Liver (tissue), 9 donors: ENCODE data around the gene RACGAP1. TPM values are rescaled to one million over a fixed set of nuclear protein-coding genes. Genes with fewer than 3 reads are reported as not detected.

ENCODE experiments used
- DNase-seq: peaks from one replicate; pipeline ENCODE4 v3.0.0-alpha.2; 2017; ENCODE audit warnings: low spot score
- H3K27ac ChIP-seq, 2 donors: one replicate each; pipeline ENCODE4 v1.7.0; 2013; ENCODE audit warnings: inconsistent platforms in 2 of 2, low read length in 2 of 2, control low read depth in 1 of 2, low read depth in 1 of 2, mild to moderate bottlenecking in 1 of 2
- H3K27me3 ChIP-seq, 4 donors: one replicate each; pipeline versions ENCODE4 v1.6.1 to v1.7.0; 2013; ENCODE audit warnings: low read length in 3 of 4, inconsistent platforms in 1 of 4, mild to moderate bottlenecking in 1 of 4, moderate library complexity in 1 of 4; ENCODE audit not compliant: control insufficient read depth in 4 of 4, insufficient read depth in 4 of 4
- H3K36me3 ChIP-seq, 4 donors: one replicate each; pipeline versions ENCODE4 v1.6.1 to v1.7.0; 2013; ENCODE audit warnings: low read length in 3 of 4, mild to moderate bottlenecking in 3 of 4, low read depth in 1 of 4, moderate library complexity in 1 of 4; ENCODE audit not compliant: control insufficient read depth in 4 of 4, insufficient read depth in 3 of 4
- H3K4me1 ChIP-seq, 4 donors: one replicate each; pipeline versions ENCODE4 v1.6.1 to v1.7.0; 2013; ENCODE audit warnings: low read length in 3 of 4, mild to moderate bottlenecking in 3 of 4, moderate library complexity in 1 of 4; ENCODE audit not compliant: control insufficient read depth in 4 of 4, insufficient read depth in 4 of 4
- H3K4me3 ChIP-seq, 3 donors: one replicate each; pipeline versions ENCODE4 v1.6.1 to v1.7.0; 2013; ENCODE audit warnings: low read length in 3 of 3, control low read depth in 1 of 3, low read depth in 1 of 3, mild to moderate bottlenecking in 1 of 3
- H3K9ac ChIP-seq, 2 donors: one replicate each; pipeline ENCODE4 v1.7.0; 2013; ENCODE audit warnings: low read length in 2 of 2, mild to moderate bottlenecking in 2 of 2, moderate library complexity in 2 of 2, control low read depth in 1 of 2, low read depth in 1 of 2
- H3K9me3 ChIP-seq, 4 donors: one replicate each; pipeline versions ENCODE4 v1.6.1 to v1.7.0; 2013; ENCODE audit warnings: low read length in 3 of 4; ENCODE audit not compliant: control insufficient read depth in 4 of 4
- CTCF ChIP-seq: fragments of 150-350 bp; IDR thresholded peaks from 2 replicates; pipeline ENCODE4 v1.5.1; 2017; ENCODE audit warnings: improper control_type of control experiment, low read depth, low read length; ENCODE audit not compliant: missing input control
- EGR1 ChIP-seq, 2 donors: IDR thresholded peaks; 2 replicates each; pipeline ENCODE4 v1.6.1; 2016 to 2018; ENCODE audit warnings: antibody characterized with exemption in 2 of 2, low read depth in 2 of 2
- FOXA1 ChIP-seq: IDR thresholded peaks from 2 replicates; pipeline ENCODE4 v1.6.1; 2016; ENCODE audit warnings: antibody characterized with exemption
- FOXA2 ChIP-seq: IDR thresholded peaks from 2 replicates; pipeline ENCODE4 v1.6.1; 2016; ENCODE audit warnings: antibody characterized with exemption
- GABPA ChIP-seq, 2 donors: IDR thresholded peaks in 1 of 2; conservative IDR thresholded peaks in 1 of 2; 2 replicates each; pipeline ENCODE4 v1.6.1; 2016; ENCODE audit warnings: antibody characterized with exemption in 2 of 2, mild to moderate bottlenecking in 1 of 2, moderate library complexity in 1 of 2
- HNF4A ChIP-seq, 2 donors: conservative IDR thresholded peaks; 2 replicates each; pipeline ENCODE4 v1.6.1; 2016; ENCODE audit warnings: antibody characterized with exemption in 2 of 2, mild to moderate bottlenecking in 2 of 2
- HNF4G ChIP-seq: IDR thresholded peaks from 2 replicates; pipeline ENCODE4 v1.6.1; 2016; ENCODE audit warnings: antibody characterized with exemption
- JUND ChIP-seq, 2 donors: IDR thresholded peaks; 2 replicates each; pipeline ENCODE4 v1.6.1; 2016; ENCODE audit warnings: antibody characterized with exemption in 2 of 2
- NR2F2 ChIP-seq: IDR thresholded peaks from 2 replicates; pipeline ENCODE4 v1.6.1; 2016; ENCODE audit warnings: antibody characterized with exemption
- RAD21 ChIP-seq, 2 donors: IDR thresholded peaks; 2 replicates each; pipeline ENCODE4 v1.6.1; 2016; ENCODE audit warnings: antibody characterized with exemption in 2 of 2, mild to moderate bottlenecking in 2 of 2
- RXRA ChIP-seq, 2 donors: IDR thresholded peaks; 2 replicates each; pipeline ENCODE4 v1.6.1; 2017 to 2018; ENCODE audit warnings: antibody characterized with exemption in 2 of 2, mild to moderate bottlenecking in 1 of 2
- SP1 ChIP-seq: IDR thresholded peaks from 2 replicates; pipeline ENCODE4 v1.6.1; 2018; ENCODE audit warnings: antibody characterized with exemption, mild to moderate bottlenecking
- TAF1 ChIP-seq: conservative IDR thresholded peaks from 2 replicates; pipeline ENCODE4 v1.6.1; 2016; ENCODE audit warnings: antibody characterized with exemption, mild to moderate bottlenecking
- YY1 ChIP-seq: IDR thresholded peaks from 2 replicates; pipeline ENCODE4 v1.6.1; 2016; ENCODE audit warnings: antibody characterized with exemption, mild to moderate bottlenecking
- ZBTB33 ChIP-seq: IDR thresholded peaks from 2 replicates; pipeline ENCODE4 v1.6.1; 2016; ENCODE audit warnings: antibody characterized with exemption
- WGBS: extraction: QIAGEN DNeasy Blood & Tissue Kit; methylation state at CpG from one replicate; pipeline ENCODE4 v1.1.7; 2013; 5-methylcytosine and 5-hydroxymethylcytosine counted together
- polyA plus RNA-seq, 2 donors: library from polyadenylated mRNA; stranded (reverse) in 1 of 2; unstranded in 1 of 2; fragments of 200-250 nt in 1 of 2; fragments of >200 nt in 1 of 2; fragmentation: Nextera tagmentation in 1 of 2; extraction: Ambion mirVana in 1 of 2; gene quantifications; one replicate each; pipeline versions ENCODE4 v1.2.1 to v1.2.3, GENCODE V29; 2013 to 2015
- total RNA-seq, 2 donors: library from RNA; depleted of rRNA; stranded (reverse); fragments of >200 nt; gene quantifications; one replicate each; pipeline ENCODE4 v1.2.3, GENCODE V29; 2014
- TF ChIP-seq, protein P1 (sequence below): IDR thresholded peaks from 2 replicates; pipeline ENCODE4 v1.6.1; 2016; ENCODE audit warnings: antibody characterized with exemption
- TF ChIP-seq, protein P2 (sequence below): IDR thresholded peaks from 2 replicates; pipeline ENCODE4 v1.6.1; 2016; ENCODE audit warnings: antibody characterized with exemption
- TF ChIP-seq, protein P3 (sequence below): IDR thresholded peaks from 2 replicates; pipeline ENCODE4 v1.6.1; 2016; ENCODE audit warnings: antibody characterized with exemption, mild to moderate bottlenecking
- donor health status: healthy.
- donor health status: healthy.
- donor health status: healthy.
- donor health status: healthy.
- donor health status: healthy.

Gene RACGAP1
- total and polyA plus RNA-seq, 4 donors, result 1.0 to 38.3 (median 2.9) TPM

DNA sequence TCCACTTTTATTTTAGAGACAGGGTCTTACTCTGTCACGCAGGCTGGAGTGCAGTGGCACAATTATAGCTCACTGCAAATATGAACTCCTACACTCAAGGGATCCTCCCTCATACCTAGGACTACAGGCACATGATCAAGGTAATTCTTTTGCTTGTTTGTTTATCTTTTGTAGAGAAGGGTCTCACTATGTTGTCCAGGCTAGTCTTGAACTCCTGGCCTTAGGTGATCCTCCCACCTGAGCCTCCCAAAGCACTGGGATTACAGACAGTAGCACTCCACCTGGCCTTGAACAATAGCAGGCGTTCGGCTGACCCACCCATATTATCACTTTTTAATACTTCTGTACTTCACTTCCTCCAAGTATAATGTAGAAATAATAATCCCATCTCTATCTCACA is 1.4 kb upstream of the RACGAP1 start:
- TF ChIP-seq NR2F2, result no peak
- TF ChIP-seq SP1, result no peak
- TF ChIP-seq JUND (IDR thresholded peaks at IDR 0.05), result no peak
- TF ChIP-seq HNF4A (conservative IDR thresholded peaks at IDR 0.05), result no peak
- no peak for TF ChIP-seq EGR1 (IDR thresholded peaks at IDR 0.05; ENCODE audit: low read depth in 2 of 2)
- no peak for TF ChIP-seq CTCF
- TF ChIP-seq TAF1, result no peak
- TF ChIP-seq, protein P1, sequence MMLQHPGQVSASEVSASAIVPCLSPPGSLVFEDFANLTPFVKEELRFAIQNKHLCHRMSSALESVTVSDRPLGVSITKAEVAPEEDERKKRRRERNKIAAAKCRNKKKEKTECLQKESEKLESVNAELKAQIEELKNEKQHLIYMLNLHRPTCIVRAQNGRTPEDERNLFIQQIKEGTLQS, result no peak
- TF ChIP-seq ZBTB33, result no peak
- no peak for TF ChIP-seq FOXA1
- TF ChIP-seq RXRA (IDR thresholded peaks at IDR 0.05), result no peak
- TF ChIP-seq, protein P2, sequence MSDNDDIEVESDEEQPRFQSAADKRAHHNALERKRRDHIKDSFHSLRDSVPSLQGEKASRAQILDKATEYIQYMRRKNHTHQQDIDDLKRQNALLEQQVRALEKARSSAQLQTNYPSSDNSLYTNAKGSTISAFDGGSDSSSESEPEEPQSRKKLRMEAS, result no peak
- TF ChIP-seq GABPA (IDR thresholded peaks at IDR 0.05 in 1 of 2, conservative IDR thresholded peaks at IDR 0.05 in 1 of 2), result no peak
- no peak for TF ChIP-seq RAD21 (IDR thresholded peaks at IDR 0.05)
- no peak for TF ChIP-seq HNF4G
- TF ChIP-seq, protein P3, sequence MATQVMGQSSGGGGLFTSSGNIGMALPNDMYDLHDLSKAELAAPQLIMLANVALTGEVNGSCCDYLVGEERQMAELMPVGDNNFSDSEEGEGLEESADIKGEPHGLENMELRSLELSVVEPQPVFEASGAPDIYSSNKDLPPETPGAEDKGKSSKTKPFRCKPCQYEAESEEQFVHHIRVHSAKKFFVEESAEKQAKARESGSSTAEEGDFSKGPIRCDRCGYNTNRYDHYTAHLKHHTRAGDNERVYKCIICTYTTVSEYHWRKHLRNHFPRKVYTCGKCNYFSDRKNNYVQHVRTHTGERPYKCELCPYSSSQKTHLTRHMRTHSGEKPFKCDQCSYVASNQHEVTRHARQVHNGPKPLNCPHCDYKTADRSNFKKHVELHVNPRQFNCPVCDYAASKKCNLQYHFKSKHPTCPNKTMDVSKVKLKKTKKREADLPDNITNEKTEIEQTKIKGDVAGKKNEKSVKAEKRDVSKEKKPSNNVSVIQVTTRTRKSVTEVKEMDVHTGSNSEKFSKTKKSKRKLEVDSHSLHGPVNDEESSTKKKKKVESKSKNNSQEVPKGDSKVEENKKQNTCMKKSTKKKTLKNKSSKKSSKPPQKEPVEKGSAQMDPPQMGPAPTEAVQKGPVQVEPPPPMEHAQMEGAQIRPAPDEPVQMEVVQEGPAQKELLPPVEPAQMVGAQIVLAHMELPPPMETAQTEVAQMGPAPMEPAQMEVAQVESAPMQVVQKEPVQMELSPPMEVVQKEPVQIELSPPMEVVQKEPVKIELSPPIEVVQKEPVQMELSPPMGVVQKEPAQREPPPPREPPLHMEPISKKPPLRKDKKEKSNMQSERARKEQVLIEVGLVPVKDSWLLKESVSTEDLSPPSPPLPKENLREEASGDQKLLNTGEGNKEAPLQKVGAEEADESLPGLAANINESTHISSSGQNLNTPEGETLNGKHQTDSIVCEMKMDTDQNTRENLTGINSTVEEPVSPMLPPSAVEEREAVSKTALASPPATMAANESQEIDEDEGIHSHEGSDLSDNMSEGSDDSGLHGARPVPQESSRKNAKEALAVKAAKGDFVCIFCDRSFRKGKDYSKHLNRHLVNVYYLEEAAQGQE, result no peak
- Histone ChIP-seq H3K4me3 (no peak overlapping the region), H3K9me3 (no peaks in the 10 kb centered on the region), H3K27me3 (no peaks in the 10 kb centered on the region), H3K27ac (no peak overlapping the region), H3K9ac (no peak overlapping the region), H3K36me3 (no peaks in the 10 kb centered on the region), H3K4me1 (peaks cover 0 to 7% (median 5%) of the 10 kb centered on the region in 4 donors)
- 96% methylated on average over 3 of the region's 3 CpGs for WGBS
- DNase-seq, result no peak

DNA sequence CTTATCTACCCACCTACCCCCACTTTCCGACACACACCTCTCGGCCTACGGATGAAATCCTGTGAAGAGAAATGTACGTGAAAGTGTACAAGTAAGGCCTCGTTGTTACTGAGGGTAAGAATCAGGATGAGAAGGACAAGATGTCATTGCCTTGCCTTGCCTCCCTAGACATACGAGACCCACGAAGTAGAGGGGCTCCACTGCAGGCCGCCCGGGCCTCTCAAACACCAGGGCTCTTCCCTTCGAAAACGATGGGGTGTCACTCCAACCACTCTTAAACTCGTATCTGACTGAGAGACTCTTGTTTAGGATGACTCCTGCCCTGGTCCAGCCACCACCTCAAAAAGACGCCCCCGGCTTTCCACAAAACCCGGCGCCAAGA is 498 bp downstream of the RACGAP1 start:
- no peak for DNase-seq
- H3K27ac ChIP-seq, result no peak overlapping the region
- TF ChIP-seq HNF4A (conservative IDR thresholded peaks at IDR 0.05), result no peak
- TF ChIP-seq, protein P2, result no peak
- no peak for TF ChIP-seq CTCF
- no peak for TF ChIP-seq ZBTB33
- TF ChIP-seq GABPA (IDR thresholded peaks at IDR 0.05 in 1 of 2, conservative IDR thresholded peaks at IDR 0.05 in 1 of 2), result no peak
- TF ChIP-seq FOXA2, result no peak
- no peak for TF ChIP-seq RAD21 (IDR thresholded peaks at IDR 0.05)
- TF ChIP-seq, protein P1, result no peak
- no peak for TF ChIP-seq YY1
- TF ChIP-seq TAF1, result no peak
- no peak for TF ChIP-seq JUND (IDR thresholded peaks at IDR 0.05)

More for the DNA sequence above, 498 bp downstream of the RACGAP1 start:
- Histone ChIP-seq H3K36me3 (no peaks in the 10 kb centered on the region), H3K27me3 (no peaks in the 10 kb centered on the region), H3K4me3 (peak overlapping the region; percentile 76 to 93 (median 81)), H3K9me3 (no peaks in the 10 kb centered on the region), H3K4me1 (peaks cover 0 to 7% (median 5%) of the 10 kb centered on the region in 4 donors), H3K9ac (peak overlapping the region; percentile 53 to 68)
- 3% methylated on average over 16 of the region's 16 CpGs for WGBS
